Loucy (cell line): ENCODE measurements around the gene AGBL3.

Source experiments
- H2AFZ ChIP-seq: fragments of 200-600 bp; sonication (generic); 2 replicates; pipeline ENCODE4 v1.6.0; 2016; ENCODE audit warnings: antibody characterized with exemption, mild to moderate bottlenecking, low read length, moderate library complexity
- H3F3A ChIP-seq: fragments of 200-600 bp; 2 replicates; pipeline ENCODE4 v1.6.0; 2016; ENCODE audit warnings: antibody characterized with exemption, low read depth, mild to moderate bottlenecking
- H3K27me3 ChIP-seq: fragments of 200-600 bp; sonication (generic); 2 replicates; pipeline ENCODE4 v1.6.1; 2014; ENCODE audit warnings: low read length, mild to moderate bottlenecking; ENCODE audit not compliant: insufficient read depth, poor library complexity, severe bottlenecking
- H3K36me3 ChIP-seq: fragments of 200-600 bp; sonication (generic); 2 replicates; pipeline ENCODE4 v1.6.1; 2016; ENCODE audit warnings: low read length; ENCODE audit not compliant: insufficient read depth
- H3K4me1 ChIP-seq: fragments of 200-600 bp; sonication (generic); 2 replicates; pipeline ENCODE4 v1.5.1; 2014; ENCODE audit warnings: low read length, mild to moderate bottlenecking; ENCODE audit not compliant: insufficient read depth, poor library complexity, severe bottlenecking
- H3K4me2 ChIP-seq: fragments of 200-600 bp; sonication (generic); 2 replicates; pipeline ENCODE4 v1.6.0; 2014; ENCODE audit warnings: antibody characterized with exemption, low read length, low read depth, mild to moderate bottlenecking; ENCODE audit not compliant: poor library complexity, severe bottlenecking
- H3K4me3 ChIP-seq: fragments of 200-600 bp; sonication (generic); 2 replicates; pipeline ENCODE4 v1.5.1; 2014; ENCODE audit warnings: low read length, mild to moderate bottlenecking, mixed read lengths; ENCODE audit not compliant: poor library complexity, severe bottlenecking
- H3K79me2 ChIP-seq: fragments of 200-600 bp; sonication (generic); 2 replicates; pipeline ENCODE4 v1.6.1; 2014; ENCODE audit warnings: low read length; ENCODE audit not compliant: insufficient read depth
- H3K9ac ChIP-seq: fragments of 200-600 bp; sonication (generic); 2 replicates; pipeline ENCODE4 v1.6.0; 2014; ENCODE audit warnings: mild to moderate bottlenecking, low read depth, low read length, moderate library complexity; ENCODE audit not compliant: poor library complexity, severe bottlenecking
- H3K9me2 ChIP-seq: fragments of 200-600 bp; sonication (generic); replicated peaks from 2 replicates; pipeline ENCODE4 v1.6.1; 2016; ENCODE audit warnings: low read depth, low read length, mixed read lengths
- H3K9me3 ChIP-seq: fragments of 200-600 bp; sonication (generic); 2 replicates; pipeline ENCODE4 v1.6.1; 2014; ENCODE audit warnings: mild to moderate bottlenecking, antibody characterized with exemption, low read length, low read depth; ENCODE audit not compliant: insufficient read depth
- H4K20me1 ChIP-seq: fragments of 200-600 bp; sonication (generic); 2 replicates; pipeline ENCODE4 v1.6.0; 2014; ENCODE audit warnings: antibody characterized with exemption, low read length, mild to moderate bottlenecking; ENCODE audit not compliant: insufficient read depth, poor library complexity, severe bottlenecking
- EZH2phosphoT487 ChIP-seq: fragments of 200-600 bp; IDR thresholded peaks from 2 replicates; pipeline ENCODE4 v1.6.1; 2018; ENCODE audit warnings: antibody characterized with exemption, mild to moderate bottlenecking, moderate library complexity, borderline replicate concordance
- TF ChIP-seq, protein P1 (sequence below): fragments of 200-600 bp; sonication (generic); conservative IDR thresholded peaks from 2 replicates; pipeline ENCODE4 v1.5.1; 2014; ENCODE audit warnings: mild to moderate bottlenecking, antibody characterized with exemption, low read length

Gene AGBL3

DNA sequence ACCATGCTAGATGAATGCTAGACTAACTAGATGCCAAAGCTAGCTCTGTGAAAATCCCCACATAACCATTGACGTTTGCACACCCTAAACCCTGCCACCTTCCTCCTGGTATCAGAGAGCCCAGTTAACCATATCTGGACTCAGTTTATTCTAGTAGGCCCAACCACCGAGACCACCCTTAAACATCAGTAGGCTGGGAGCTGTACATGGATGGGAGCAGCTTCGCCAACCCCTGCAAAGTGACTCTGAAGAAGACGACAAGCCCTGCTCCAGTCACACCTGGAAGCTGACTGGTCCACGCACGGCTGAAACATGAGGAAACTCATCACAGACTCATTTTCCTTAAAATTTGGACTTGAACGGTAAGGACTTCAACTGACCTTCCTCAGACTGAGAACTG is 188.6 kb downstream of the AGBL3 start:
- TF ChIP-seq EZH2phosphoT487 = no peak
- TF ChIP-seq, protein P1, sequence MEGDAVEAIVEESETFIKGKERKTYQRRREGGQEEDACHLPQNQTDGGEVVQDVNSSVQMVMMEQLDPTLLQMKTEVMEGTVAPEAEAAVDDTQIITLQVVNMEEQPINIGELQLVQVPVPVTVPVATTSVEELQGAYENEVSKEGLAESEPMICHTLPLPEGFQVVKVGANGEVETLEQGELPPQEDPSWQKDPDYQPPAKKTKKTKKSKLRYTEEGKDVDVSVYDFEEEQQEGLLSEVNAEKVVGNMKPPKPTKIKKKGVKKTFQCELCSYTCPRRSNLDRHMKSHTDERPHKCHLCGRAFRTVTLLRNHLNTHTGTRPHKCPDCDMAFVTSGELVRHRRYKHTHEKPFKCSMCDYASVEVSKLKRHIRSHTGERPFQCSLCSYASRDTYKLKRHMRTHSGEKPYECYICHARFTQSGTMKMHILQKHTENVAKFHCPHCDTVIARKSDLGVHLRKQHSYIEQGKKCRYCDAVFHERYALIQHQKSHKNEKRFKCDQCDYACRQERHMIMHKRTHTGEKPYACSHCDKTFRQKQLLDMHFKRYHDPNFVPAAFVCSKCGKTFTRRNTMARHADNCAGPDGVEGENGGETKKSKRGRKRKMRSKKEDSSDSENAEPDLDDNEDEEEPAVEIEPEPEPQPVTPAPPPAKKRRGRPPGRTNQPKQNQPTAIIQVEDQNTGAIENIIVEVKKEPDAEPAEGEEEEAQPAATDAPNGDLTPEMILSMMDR = no peak
- no peaks in the 10 kb centered on the region for H3K9me3 ChIP-seq
- no peak overlapping the region for H3K9ac ChIP-seq
- H3K4me3 ChIP-seq = no peak overlapping the region
- H3K27me3 ChIP-seq = no peaks in the 10 kb centered on the region
- H4K20me1 ChIP-seq = no peaks in the 10 kb centered on the region
- no peaks in the 10 kb centered on the region for H3K36me3 ChIP-seq
- no peak overlapping the region for H3K4me2 ChIP-seq
- no peaks in the 10 kb centered on the region for H3K4me1 ChIP-seq
- H3K79me2 ChIP-seq = peaks cover 5% of the 10 kb centered on the region
- H3F3A ChIP-seq = no peaks in the 10 kb centered on the region
- no peaks in the 10 kb centered on the region for H3K9me2 ChIP-seq
- H2AFZ ChIP-seq = no peak overlapping the region

DNA sequence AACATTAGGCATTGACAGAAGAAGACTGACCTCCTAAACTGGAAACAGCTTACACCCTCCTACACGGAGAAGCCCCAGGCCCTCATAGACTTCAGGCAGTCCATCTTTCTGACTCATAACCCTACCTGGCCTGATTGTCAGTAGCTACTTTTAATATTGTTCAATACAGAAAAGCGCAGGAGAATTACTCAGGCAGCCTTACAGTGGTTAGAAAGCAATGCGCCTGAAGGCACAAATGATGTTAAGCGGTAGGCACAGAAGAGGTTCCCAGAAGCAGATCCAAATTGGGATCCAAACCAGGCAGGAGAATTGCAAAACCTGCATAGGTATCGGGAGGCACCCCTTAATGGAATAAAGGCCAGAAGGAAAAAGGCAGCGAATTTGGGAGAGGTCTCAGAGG is 189.6 kb downstream of the AGBL3 start:
- H3K9ac ChIP-seq = no peak overlapping the region

DNA sequence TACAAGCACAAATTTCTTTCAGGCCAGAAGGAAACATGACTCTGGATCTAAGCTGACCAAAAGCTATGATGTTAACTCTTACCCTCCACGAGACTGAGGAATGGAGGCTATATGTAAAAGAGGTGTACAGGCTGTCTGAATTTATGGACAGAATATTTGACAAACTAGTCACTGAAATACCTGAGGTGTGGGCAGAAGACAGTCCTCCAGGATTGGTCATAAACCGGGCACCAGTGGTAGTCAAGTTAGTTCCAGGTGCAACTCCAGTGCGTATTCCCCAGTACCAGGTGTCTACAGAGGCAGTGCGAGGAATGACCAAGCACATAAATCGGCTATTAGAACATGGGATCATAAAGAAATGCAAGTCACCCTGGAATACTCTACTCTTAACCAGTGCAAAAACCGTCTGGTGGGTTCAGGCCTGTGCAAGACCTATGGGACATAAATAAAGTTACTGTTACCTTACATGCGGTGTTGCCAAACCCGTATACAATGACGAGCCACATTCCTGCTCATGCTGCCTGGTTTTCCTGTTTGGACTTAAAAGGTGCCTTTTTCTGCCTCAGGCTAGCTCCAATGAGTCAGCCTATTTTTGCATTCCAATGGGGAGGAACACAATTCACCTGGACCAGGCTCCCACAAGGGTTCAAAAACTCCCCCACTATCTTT is 190.9 kb downstream of the AGBL3 start:
- no peaks in the 10 kb centered on the region for H3K9me2 ChIP-seq
- H3K4me2 ChIP-seq = no peak overlapping the region
- no peaks in the 10 kb centered on the region for H4K20me1 ChIP-seq
- no peaks in the 10 kb centered on the region for H3K27me3 ChIP-seq
- H3K4me3 ChIP-seq = no peak overlapping the region
- H3K36me3 ChIP-seq = no peaks in the 10 kb centered on the region
- H3K4me1 ChIP-seq = no peaks in the 10 kb centered on the region
- no peak overlapping the region for H2AFZ ChIP-seq
- H3F3A ChIP-seq = no peaks in the 10 kb centered on the region
- no peak overlapping the region for H3K9ac ChIP-seq
- TF ChIP-seq, protein P1 = no peak
- TF ChIP-seq EZH2phosphoT487 = no peak
- no peaks in the 10 kb centered on the region for H3K79me2 ChIP-seq
- H3K9me3 ChIP-seq = peaks cover 12% of the 10 kb centered on the region; the same call in 1 of the 2 replicates

More for the DNA sequence above, 189.6 kb downstream of the AGBL3 start:
- Histone ChIP-seq H3K27me3 (no peaks in the 10 kb centered on the region), H3K4me1 (no peaks in the 10 kb centered on the region), H3K4me3 (no peak overlapping the region), H3K9me3 (peaks cover 2% of the 10 kb centered on the region; the same call in 1 of the 2 replicates), H3K79me2 (no peaks in the 10 kb centered on the region), H3K36me3 (no peaks in the 10 kb centered on the region), H3F3A (no peaks in the 10 kb centered on the region), H3K9me2 (no peaks in the 10 kb centered on the region), H4K20me1 (no peaks in the 10 kb centered on the region), H3K4me2 (no peak overlapping the region), H2AFZ (no peak overlapping the region)
- TF ChIP-seq, protein P1 = no peak
- no peak for TF ChIP-seq EZH2phosphoT487
